Thyroid gland (tissue), 4 donors: ENCODE data around the gene ATAD1. TPM values are rescaled to one million over a fixed set of nuclear protein-coding genes. Genes with fewer than 3 reads are reported as not detected.

Source experiments
- DNase-seq, 2 donors: peaks; one replicate each; pipeline ENCODE4 v3.0.0-alpha.2; 2019
- H3K27ac ChIP-seq, 3 donors: fragments of 200-600 bp; sonication (generic); 1 replicate in 2 of 3; 2 replicates in 1 of 3; pipeline ENCODE4 v1.5.1; 2016 to 2019; ENCODE audit warnings: mild to moderate bottlenecking in 1 of 3, moderate library complexity in 1 of 3
- H3K27me3 ChIP-seq: fragments of 200-600 bp; sonication (generic); one replicate; pipeline ENCODE4 v1.5.1; 2019
- H3K36me3 ChIP-seq, 2 donors: fragments of 200-600 bp; sonication (generic); one replicate each; pipeline ENCODE4 v1.5.1; 2016 to 2019
- H3K4me1 ChIP-seq, 2 donors: fragments of 200-600 bp; sonication (generic); one replicate each; pipeline ENCODE4 v1.5.1; 2017 to 2019
- H3K4me3 ChIP-seq, 3 donors: fragments of 200-600 bp; sonication (generic); replicated peaks in 1 of 3; 1 replicate in 2 of 3; 2 replicates in 1 of 3; pipeline ENCODE4 v1.5.1; 2016; ENCODE audit warnings: mild to moderate bottlenecking in 1 of 3
- H3K9me3 ChIP-seq: fragments of 200-600 bp; sonication (generic); one replicate; pipeline ENCODE4 v1.5.1; 2017
- CTCF ChIP-seq, 6 experiments: fragments of 200-600 bp in 3 of 6; fragments of 450-650 bp in 3 of 6; sonication (generic) in 3 of 6; IDR thresholded peaks; one replicate each; pipeline ENCODE4 v1.5.1; 2016 to 2019; ENCODE audit warnings: antibody characterized with exemption in 6 of 6, mild to moderate bottlenecking in 2 of 6, inconsistent platforms in 1 of 6, moderate library complexity in 1 of 6
- POLR2A ChIP-seq, 2 donors: fragments of 450-650 bp; IDR thresholded peaks; one replicate each; pipeline ENCODE4 v1.6.1; 2017; ENCODE audit warnings: antibody characterized with exemption in 2 of 2, mild to moderate bottlenecking in 2 of 2, moderate library complexity in 1 of 2
- WGBS, 2 donors: methylation state at CpG; one replicate each; pipeline ENCODE4 v1.1.5; 2017; 5-methylcytosine and 5-hydroxymethylcytosine counted together
- intact Hi-C: fragments of 100-400 bp; cut with DNase I; formaldehyde crosslinking; loops from one replicate; pipeline ENCODE4 v1.15.1; 2023
- total RNA-seq, 4 donors: library from RNA; depleted of rRNA; stranded (reverse); fragments of >200 nt; gene quantifications; one replicate each; pipeline ENCODE4 v1.2.3, GENCODE V29; 2016

Gene ATAD1
- total RNA-seq, 4 donors from 2014 or later: 40.3 to 72.1 (median 53.7) TPM

GRCh38 chr10:87845624-87845998 is 27.6 kb upstream of the ATAD1 start:
- intact Hi-C loops: no loop called here
- TF ChIP-seq CTCF (IDR thresholded peaks at IDR 0.05) (no peak), POLR2A (IDR thresholded peaks at IDR 0.05) (no peak)
- H3K4me3 ChIP-seq: no peak overlapping the region
- no peaks in the 10 kb centered on the region for H3K9me3 ChIP-seq
- H3K36me3 ChIP-seq: no peaks in the 10 kb centered on the region
- no peak overlapping the region for H3K27ac ChIP-seq
- H3K4me1 ChIP-seq: no peaks in the 10 kb centered on the region
- DNase-seq: no peak
- 94% methylated on average over 3 of the region's 3 CpGs for WGBS, 2 donors
- H3K27me3 ChIP-seq: no peaks in the 10 kb centered on the region

- Histone ChIP-seq H3K4me3 (no peak overlapping the region), H3K27ac (no peak overlapping the region), H3K4me1 (no peaks in the 10 kb centered on the region), H3K27me3 (no peaks in the 10 kb centered on the region), H3K36me3 (no peaks in the 10 kb centered on the region), H3K9me3 (no peaks in the 10 kb centered on the region)
- intact Hi-C loops: no loop called here
- whole genome bisulfite sequencing, 2 donors: 42 to 71% methylated on average over 1 of the region's 1 CpG
- DNase-seq: no peak
- TF ChIP-seq CTCF (IDR thresholded peaks at IDR 0.05) (no peak), POLR2A (IDR thresholded peaks at IDR 0.05) (no peak)
These were observed 27.0 kb upstream of the ATAD1 start for GRCh38 chr10:87844837-87845623.

- Histone ChIP-seq H3K27ac (no peak overlapping the region), H3K36me3 (no peaks in the 10 kb centered on the region), H3K9me3 (no peaks in the 10 kb centered on the region), H3K27me3 (no peaks in the 10 kb centered on the region), H3K4me1 (no peaks in the 10 kb centered on the region), H3K4me3 (no peak overlapping the region)
- DNase-seq: no peak
- intact Hi-C loops: no loop called here
- 98% methylated on average over 4 of the region's 4 CpGs for WGBS, 2 donors
- TF ChIP-seq POLR2A (IDR thresholded peaks at IDR 0.05): no peak
- no peak for TF ChIP-seq CTCF (IDR thresholded peaks at IDR 0.05)
These were observed 25.7 kb upstream of the ATAD1 start for GRCh38 chr10:87843714-87844113.

GRCh38 chr10:87842776-87843497 is 24.9 kb upstream of the ATAD1 start:
- Histone ChIP-seq H3K4me3 (no peak overlapping the region), H3K27me3 (no peaks in the 10 kb centered on the region), H3K27ac (no peak overlapping the region), H3K4me1 (no peaks in the 10 kb centered on the region), H3K9me3 (no peaks in the 10 kb centered on the region), H3K36me3 (no peaks in the 10 kb centered on the region)
- no peak for TF ChIP-seq POLR2A (IDR thresholded peaks at IDR 0.05)
- no peak for TF ChIP-seq CTCF (IDR thresholded peaks at IDR 0.05)
- intact Hi-C loops: no loop called here
- no peak for DNase-seq

GRCh38 chr10:87842220-87842641 is 24.2 kb upstream of the ATAD1 start:
- Histone ChIP-seq H3K4me3 (no peak overlapping the region), H3K36me3 (no peaks in the 10 kb centered on the region), H3K27ac (no peak overlapping the region), H3K4me1 (no peaks in the 10 kb centered on the region), H3K27me3 (no peaks in the 10 kb centered on the region), H3K9me3 (no peaks in the 10 kb centered on the region)
- 88 to 98% methylated on average over 1 of the region's 1 CpG for WGBS, 2 donors
- intact Hi-C loops: no loop called here
- TF ChIP-seq POLR2A (IDR thresholded peaks at IDR 0.05): no peak
- no peak for TF ChIP-seq CTCF (IDR thresholded peaks at IDR 0.05)
- no peak for DNase-seq
